H1 (cell line): ENCODE results near the gene DGKD. TPM values are rescaled to one million over a fixed set of nuclear protein-coding genes. Genes with fewer than 3 reads are reported as not detected.

Experiments
- CTCF ChIA-PET: fragments of 300-600 bp; sonication (Branson Sonifier 250); formaldehyde crosslinking; loops from one replicate; lab custom pipeline; 2021; ENCODE audit not compliant: partially characterized antibody; lab: Charles Lee
- POLR2A ChIA-PET: fragments of 300-600 bp; sonication (Branson Sonifier 250); formaldehyde crosslinking; loops from one replicate; lab custom pipeline; 2021; ENCODE audit warnings: inconsistent platforms; ENCODE audit not compliant: partially characterized antibody; lab: Charles Lee
- DNase-seq, 2 experiments: peaks; one replicate each; pipeline versions ENCODE4 v3.0.0 to v3.0.0-alpha.2; 2010 to 2022; ENCODE audit warnings: low spot score in 2 of 2, low read depth in 1 of 2, mixed read lengths in 1 of 2
- FAIRE-seq: peaks from 2 replicates; lab custom pipeline; 2011; peaks lifted over from hg19 to GRCh38; lab: Jason Lieb, UNC
- H2AFZ ChIP-seq: 2 replicates; pipeline ENCODE4 v1.8.1; 2012; ENCODE audit warnings: low read length, inconsistent platforms
- H2AK5ac ChIP-seq: 2 replicates; pipeline ENCODE4 v1.6.1; 2013; ENCODE audit warnings: low read depth, low read length
- H2BK120ac ChIP-seq: replicated peaks from 2 replicates; pipeline ENCODE3; 2013; ENCODE audit warnings: low read depth, low read length, inconsistent platforms
- H2BK12ac ChIP-seq: 2 replicates; pipeline ENCODE4 v1.6.1; 2013; ENCODE audit warnings: low read depth, low read length
- H2BK15ac ChIP-seq: 2 replicates; pipeline ENCODE4 v1.6.1; 2013; ENCODE audit warnings: low read length
- H2BK20ac ChIP-seq: 2 replicates; pipeline ENCODE4 v1.6.1; 2013; ENCODE audit warnings: low read length
- H2BK5ac ChIP-seq: 2 replicates; pipeline ENCODE4 v1.6.1; 2013; ENCODE audit warnings: low read depth, low read length
- H3K14ac ChIP-seq: 2 replicates; pipeline ENCODE4 v1.6.1; 2013; ENCODE audit warnings: inconsistent platforms; ENCODE audit not compliant: insufficient read length
- H3K18ac ChIP-seq: 2 replicates; pipeline ENCODE4 v1.6.1; 2013; ENCODE audit warnings: low read length; ENCODE audit errors: extremely low read depth
- H3K23ac ChIP-seq: 2 replicates; pipeline ENCODE4 v1.6.1; 2013; ENCODE audit warnings: inconsistent platforms; ENCODE audit not compliant: insufficient read length
- H3K23me2 ChIP-seq: 2 replicates; pipeline ENCODE4 v1.6.1; 2013; ENCODE audit warnings: low read depth, low read length
- H3K27ac ChIP-seq: 2 replicates; pipeline ENCODE4 v1.6.1; 2011; ENCODE audit warnings: low read depth, low read length, inconsistent platforms
- H3K27me3 ChIP-seq, 4 experiments: replicated peaks in 1 of 4; 1 replicate in 1 of 4; 2 replicates in 3 of 4; pipeline versions ENCODE4 v1.6.1 to v1.8.1; 2011 to 2013; ENCODE audit warnings: low read length in 3 of 4, mild to moderate bottlenecking in 3 of 4, inconsistent platforms in 2 of 4, mixed read lengths in 2 of 4, moderate library complexity in 1 of 4; ENCODE audit not compliant: control insufficient read depth in 3 of 4, insufficient read depth in 3 of 4; ENCODE audit errors: extremely low read depth in 1 of 4
- H3K36me3 ChIP-seq, 4 experiments: 2 replicates each; pipeline versions ENCODE4 v1.6.1 to v1.8.1; 2011 to 2013; ENCODE audit warnings: mild to moderate bottlenecking in 4 of 4, low read length in 3 of 4, moderate library complexity in 2 of 4, control low read depth in 1 of 4, inconsistent platforms in 1 of 4; ENCODE audit not compliant: insufficient read depth in 4 of 4, control insufficient read depth in 2 of 4
- H3K4ac ChIP-seq: replicated peaks from 2 replicates; pipeline ENCODE3; 2013; ENCODE audit warnings: low read length, low read depth, mixed read lengths, inconsistent platforms; ENCODE audit not compliant: insufficient read length
- H3K4me1 ChIP-seq, 4 experiments: replicated peaks in 1 of 4; 1 replicate in 1 of 4; 2 replicates in 3 of 4; pipeline versions ENCODE4 v1.6.1 to v1.8.1; 2011 to 2013; ENCODE audit warnings: low read length in 3 of 4, inconsistent platforms in 2 of 4, mixed read lengths in 1 of 4; ENCODE audit not compliant: insufficient read depth in 4 of 4, control insufficient read depth in 3 of 4
- H3K4me2 ChIP-seq, 2 experiments: 2 replicates each; pipeline versions ENCODE4 v1.6.1 to v1.8.1; 2011 to 2013; ENCODE audit warnings: low read depth in 2 of 2, low read length in 2 of 2, control low read depth in 1 of 2, inconsistent platforms in 1 of 2, mild to moderate bottlenecking in 1 of 2; ENCODE audit not compliant: insufficient read depth in 1 of 2
- H3K4me3 ChIP-seq, 4 experiments: fragments of 200-600, 300-600 bp in 1 of 4; sonication (generic), shearing (Covaris generic), sonication (Bioruptor Twin) in 1 of 4; 2 replicates each; pipeline versions ENCODE4 v1.5.1 to v1.8.1; 2011 to 2016; ENCODE audit warnings: low read length in 4 of 4, low read depth in 3 of 4, control low read depth in 2 of 4, inconsistent platforms in 2 of 4, mild to moderate bottlenecking in 2 of 4, mixed read lengths in 1 of 4, moderate library complexity in 1 of 4; ENCODE audit not compliant: insufficient read depth in 2 of 4; ENCODE audit errors: extremely low read depth in 1 of 4
- H3K56ac ChIP-seq: replicated peaks from 2 replicates; pipeline ENCODE3; 2013; ENCODE audit warnings: low read depth, mild to moderate bottlenecking, mixed read lengths, low read length, inconsistent platforms; ENCODE audit not compliant: insufficient read length
- H3K79me1 ChIP-seq: 2 replicates; pipeline ENCODE4 v1.6.1; 2013; ENCODE audit warnings: low read depth, low read length, control low read depth
- H3K79me2 ChIP-seq, 2 experiments: 2 replicates each; pipeline versions ENCODE4 v1.6.1 to v1.8.1; 2012 to 2013; ENCODE audit warnings: low read length in 2 of 2, mild to moderate bottlenecking in 2 of 2, inconsistent platforms in 1 of 2; ENCODE audit not compliant: insufficient read depth in 2 of 2, control insufficient read depth in 1 of 2
- H3K9ac ChIP-seq, 4 experiments: replicated peaks in 1 of 4; 1 replicate in 1 of 4; 2 replicates in 3 of 4; pipeline versions ENCODE4 v1.6.1 to v1.8.1; 2011 to 2013; ENCODE audit warnings: low read depth in 3 of 4, low read length in 3 of 4, control low read depth in 2 of 4, mild to moderate bottlenecking in 2 of 4, moderate library complexity in 2 of 4, inconsistent platforms in 1 of 4; ENCODE audit errors: extremely low read depth in 1 of 4
- H3K9me3 ChIP-seq, 2 experiments: 2 replicates each; pipeline versions ENCODE4 v1.6.1 to v1.8.1; 2012 to 2013; ENCODE audit warnings: mild to moderate bottlenecking in 2 of 2, moderate library complexity in 2 of 2, control low read depth in 1 of 2, inconsistent platforms in 1 of 2, low read depth in 1 of 2, low read length in 1 of 2, mixed read lengths in 1 of 2; ENCODE audit not compliant: insufficient read depth in 2 of 2
- H4K20me1 ChIP-seq, 2 experiments: replicated peaks in 1 of 2; 2 replicates each; pipeline versions ENCODE3 to v1.8.1; 2011 to 2013; ENCODE audit warnings: inconsistent platforms in 2 of 2, low read length in 2 of 2, mild to moderate bottlenecking in 1 of 2; ENCODE audit not compliant: insufficient read depth in 2 of 2, control insufficient read depth in 1 of 2
- H4K5ac ChIP-seq: 2 replicates; pipeline ENCODE4 v1.6.1; 2013; ENCODE audit warnings: low read length, low read depth, mixed read lengths, inconsistent platforms; ENCODE audit not compliant: insufficient read length
- H4K8ac ChIP-seq: 2 replicates; pipeline ENCODE4 v1.8.0; 2013; ENCODE audit warnings: mild to moderate bottlenecking, moderate library complexity, low read length, inconsistent platforms; ENCODE audit not compliant: insufficient read depth; ENCODE audit errors: extremely low read depth
- H4K91ac ChIP-seq: replicated peaks from 2 replicates; pipeline ENCODE3; 2013; ENCODE audit warnings: low read length, mixed read lengths, inconsistent platforms; ENCODE audit not compliant: insufficient read length
- SIN3A ChIP-seq, 2 experiments: IDR thresholded peaks in 1 of 2; conservative IDR thresholded peaks in 1 of 2; 2 replicates each; pipeline ENCODE4 v1.6.1; 2011 to 2012; ENCODE audit warnings: low read length in 2 of 2, improper control_type of control experiment in 1 of 2, low read depth in 1 of 2, mild to moderate bottlenecking in 1 of 2
- TBP ChIP-seq: IDR thresholded peaks from 2 replicates; pipeline ENCODE4 v1.6.1; 2011; ENCODE audit warnings: low read depth, low read length, improper control_type of control experiment
- WGBS, 2 experiments: shearing (Covaris generic) in 1 of 2; methylation state at CpG; one replicate each; pipeline versions ENCODE4 v1.1.6 to v1.1.7; 2013 to 2015; ENCODE audit warnings: low lambda C conversion rate in 2 of 2, mixed read lengths in 2 of 2, inconsistent platforms in 1 of 2, low coverage in 1 of 2, missing lambda C conversion rate in 1 of 2; ENCODE audit not compliant: insufficient replicate concordance in 2 of 2, insufficient coverage in 1 of 2, insufficient read length in 1 of 2; ENCODE audit errors: extremely low coverage in 1 of 2, missing lambda C conversion rate in 1 of 2; 5-methylcytosine and 5-hydroxymethylcytosine counted together
- polyA plus RNA-seq, 7 experiments: library from polyadenylated mRNA; depleted of rRNA in 3 of 7; stranded (reverse) in 5 of 7; unstranded in 2 of 7; fragments of >200 nt in 5 of 7; fragments of 200-250 nt in 2 of 7; gene quantifications; 1 replicate in 5 of 7; 2 replicates in 1 of 7; 4 replicates in 1 of 7; pipeline versions ENCODE4 v1.2.1 to v1.2.3, GENCODE V29; 2011 to 2013; ENCODE audit warnings: missing spikeins in 2 of 7, mixed read lengths in 2 of 7
- total RNA-seq: library from RNA; stranded (reverse); fragmentation: NEBNext Ultra II Directional; extraction: Animal tissue kit (Norgen Biotek cat#: 25700); gene quantifications from 2 replicates; pipeline ENCODE4 v1.2.1, GENCODE V29; 2021

DGKD gene
- total and polyA plus RNA-seq, 2 of the 8 experiments (the other 6 are each of a cell fraction or from before 2014, with no cell fraction given), result 7.7 to 30.9 TPM

- Histone ChIP-seq H3K4me1 (no peaks in the 10 kb centered on the region), H3K79me2 (no peaks in the 10 kb centered on the region), H3K23me2 (no peaks in the 10 kb centered on the region), H3K79me1 (no peaks in the 10 kb centered on the region), H2BK120ac (no peak overlapping the region), H3K9ac (no peak overlapping the region), H2AFZ (no peak overlapping the region), H2BK20ac (no peak overlapping the region), H3K14ac (no peak overlapping the region), H3K23ac (no peak overlapping the region), H2BK5ac (no peak overlapping the region), H3K36me3 (no peaks in the 10 kb centered on the region; a peak in 1 of 8 replicates), H3K27me3 (no peaks in the 10 kb centered on the region), H4K5ac (no peak overlapping the region), H4K91ac (no peak overlapping the region), H3K4ac (no peak overlapping the region), H3K56ac (no peak overlapping the region), H3K27ac (no peak overlapping the region), H2BK15ac (no peak overlapping the region), H4K20me1 (no peaks in the 10 kb centered on the region), H3K4me2 (no peak overlapping the region), H3K4me3 (no peak overlapping the region), H3K18ac (no peak overlapping the region), H2AK5ac (no peak overlapping the region), H2BK12ac (no peak overlapping the region), H4K8ac (no peak overlapping the region), H3K9me3 (no peaks in the 10 kb centered on the region)
- DNase-seq (no peak), FAIRE-seq (no peak)
- ChIA-PET CTCF (no interaction called here), POLR2A (no interaction called here)
- 92% methylated on average over 7 of the region's 7 CpGs; no CpG with 5 or more reads in 1 of the 2 experiments for WGBS, 2 experiments
- TF ChIP-seq SIN3A (conservative IDR thresholded peaks at IDR 0.05 in 1 of 2, IDR thresholded peaks at IDR 0.05 in 1 of 2; ENCODE audit: low read depth in 1 of 2, low read length in 2 of 2), result no peak
- TF ChIP-seq TBP, result no peak
Observed at GRCh38 chr2:233490831-233491230, 136.5 kb downstream of the DGKD start.
